Neuron (in vitro differentiated cells): ENCODE results near the gene PITHD1.
"Not testable (repeated sequence)": the region's sequence is repeated elsewhere in the genome, so short reads cannot be mapped to it uniquely, and the experiment has no call there.

ENCODE experiments used
- H2AFZ ChIP-seq: one replicate; pipeline ENCODE4 v1.6.1; 2013; ENCODE audit warnings: low read depth, mild to moderate bottlenecking, inconsistent platforms, low read length, moderate library complexity
- H3K27me3 ChIP-seq: one replicate; pipeline ENCODE4 v1.6.1; 2013; ENCODE audit warnings: low read length; ENCODE audit not compliant: insufficient read depth
- H3K36me3 ChIP-seq: one replicate; pipeline ENCODE4 v1.6.1; 2013; ENCODE audit warnings: low read length; ENCODE audit not compliant: insufficient read depth
- H3K4me1 ChIP-seq: one replicate; pipeline ENCODE4 v1.6.1; 2013; ENCODE audit warnings: low read length; ENCODE audit not compliant: insufficient read depth
- H3K4me3 ChIP-seq: 2 replicates; pipeline ENCODE4 v1.5.1; 2013; ENCODE audit warnings: mild to moderate bottlenecking, low read length, moderate library complexity
- H3K9me3 ChIP-seq: one replicate; pipeline ENCODE4 v1.6.1; 2013; ENCODE audit warnings: low read length

Gene PITHD1, protein sequence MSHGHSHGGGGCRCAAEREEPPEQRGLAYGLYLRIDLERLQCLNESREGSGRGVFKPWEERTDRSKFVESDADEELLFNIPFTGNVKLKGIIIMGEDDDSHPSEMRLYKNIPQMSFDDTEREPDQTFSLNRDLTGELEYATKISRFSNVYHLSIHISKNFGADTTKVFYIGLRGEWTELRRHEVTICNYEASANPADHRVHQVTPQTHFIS

DNA sequence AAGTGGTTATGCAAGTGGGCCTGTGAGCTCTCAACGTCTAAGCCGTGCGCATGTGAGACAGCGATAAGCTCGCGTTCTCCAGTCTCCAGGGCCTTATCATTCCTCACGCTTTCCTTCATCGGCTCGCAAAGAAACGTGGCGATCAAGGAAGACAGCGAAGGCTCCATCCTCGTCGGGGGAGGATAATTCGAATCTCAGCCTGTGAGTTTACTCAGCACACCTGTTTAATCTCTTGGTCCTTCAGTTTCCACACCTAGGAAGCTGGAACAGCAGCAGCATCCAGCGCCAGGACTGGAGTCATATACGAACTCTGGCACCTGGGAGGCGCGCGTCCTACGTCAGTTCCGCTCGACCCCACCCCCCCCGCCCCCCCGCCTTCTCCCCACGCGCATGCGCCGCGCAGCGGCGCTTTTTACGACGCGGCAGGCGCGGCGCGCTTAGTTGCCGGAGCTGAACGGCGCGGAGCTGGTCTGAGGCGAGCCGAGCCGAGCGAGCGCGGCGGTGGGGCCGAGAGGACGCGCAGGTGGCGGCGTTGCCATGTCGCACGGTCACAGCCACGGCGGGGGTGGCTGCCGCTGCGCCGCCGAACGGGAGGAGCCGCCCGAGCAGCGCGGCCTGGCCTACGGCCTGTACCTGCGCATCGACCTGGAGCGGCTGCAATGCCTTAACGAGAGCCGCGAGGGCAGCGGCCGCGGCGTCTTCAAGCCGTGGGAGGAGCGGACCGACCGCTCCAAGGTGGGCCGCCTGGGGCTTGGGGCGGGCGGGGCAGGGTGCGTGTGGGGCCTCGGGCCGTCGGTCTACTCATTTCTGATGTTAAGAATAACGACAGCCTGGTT, at the start of gene PITHD1:
TSS of gene PITHD1 (plus strand) at position 440 of the 836 bp plus-strand sequence. CDS start at position 538, 98 bp downstream.
- Histone ChIP-seq H3K4me1 (peaks cover 17% of the 10 kb centered on the region), H3K4me3 (peak within 1 kb of the TSS; percentile 71), H3K27me3 (no peaks in the 10 kb centered on the region), H3K9me3 (no peaks in the 10 kb centered on the region), H2AFZ (no peak within 1 kb of the TSS), H3K36me3 (peaks cover 16% of the 10 kb centered on the region)

DNA sequence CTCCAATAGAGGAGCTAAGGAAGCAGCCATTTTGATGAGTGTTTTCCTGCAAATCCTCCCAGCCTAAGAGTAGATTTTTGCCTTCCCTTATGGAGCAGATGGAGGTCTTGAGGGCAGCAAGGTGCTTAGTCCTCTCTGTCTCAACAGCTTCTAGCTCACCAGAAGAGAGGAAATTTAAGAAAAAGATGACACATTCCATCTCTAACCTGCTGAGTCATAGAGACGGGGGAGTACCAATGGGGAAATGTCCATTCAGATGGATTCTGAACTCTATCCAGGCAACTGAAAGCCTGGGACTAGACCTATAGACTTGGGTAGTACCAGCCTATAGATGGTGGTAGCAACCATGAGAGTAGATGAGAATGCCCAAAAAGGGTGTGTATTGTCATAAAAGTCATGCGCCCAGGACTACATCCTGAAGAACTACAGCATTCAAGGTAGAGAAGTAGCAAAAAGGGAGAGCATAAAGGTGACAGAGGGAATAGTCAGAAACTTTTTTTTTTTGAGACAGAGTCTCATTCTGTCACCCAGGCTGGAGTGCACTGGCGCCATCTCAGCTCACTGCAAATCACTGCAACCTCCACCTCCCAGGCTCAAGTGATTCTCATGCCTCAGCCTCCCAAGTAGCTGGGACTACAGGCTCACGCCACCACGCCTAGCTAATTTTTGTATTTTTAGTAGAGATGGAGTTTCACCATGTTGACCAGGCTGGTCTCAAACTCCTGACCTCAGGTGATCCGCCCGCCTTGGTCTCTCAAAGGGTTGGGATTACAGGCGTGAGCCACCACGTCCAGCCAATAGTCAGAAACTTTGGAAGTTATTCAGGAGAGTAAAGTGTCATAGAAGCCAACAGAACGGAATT, 45.6 kb upstream of the PITHD1 start:
- H3K9me3 ChIP-seq: no peaks in the 10 kb centered on the region
- H2AFZ ChIP-seq: no peak overlapping the region
- no peaks in the 10 kb centered on the region for H3K27me3 ChIP-seq
- no peak overlapping the region for H3K4me3 ChIP-seq
- H3K36me3 ChIP-seq: no peaks in the 10 kb centered on the region
- no peaks in the 10 kb centered on the region for H3K4me1 ChIP-seq

DNA sequence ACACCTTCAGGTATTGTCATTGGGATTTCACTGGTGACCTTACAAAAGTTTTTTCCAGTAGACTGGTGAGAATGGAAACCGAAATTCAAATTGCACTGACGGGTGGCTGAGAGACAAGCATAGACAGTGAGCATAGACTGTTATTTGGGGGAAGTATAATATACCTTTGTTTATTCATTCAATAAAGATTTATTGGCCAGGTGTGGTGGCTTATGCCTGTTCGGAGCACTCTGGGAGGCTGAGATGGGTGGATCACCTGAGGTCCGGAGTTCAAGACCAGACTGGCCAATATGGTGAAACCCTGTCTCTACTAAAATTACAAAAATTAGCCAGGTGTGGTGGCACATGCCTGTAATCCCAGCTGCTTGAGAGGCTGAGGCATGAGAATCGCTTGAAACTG, 44.9 kb upstream of the PITHD1 start:
- H3K27me3 ChIP-seq, H3K36me3 ChIP-seq, H3K4me1 ChIP-seq, H3K9me3 ChIP-seq, H2AFZ ChIP-seq, H3K4me3 ChIP-seq: not testable (repeated sequence)

DNA sequence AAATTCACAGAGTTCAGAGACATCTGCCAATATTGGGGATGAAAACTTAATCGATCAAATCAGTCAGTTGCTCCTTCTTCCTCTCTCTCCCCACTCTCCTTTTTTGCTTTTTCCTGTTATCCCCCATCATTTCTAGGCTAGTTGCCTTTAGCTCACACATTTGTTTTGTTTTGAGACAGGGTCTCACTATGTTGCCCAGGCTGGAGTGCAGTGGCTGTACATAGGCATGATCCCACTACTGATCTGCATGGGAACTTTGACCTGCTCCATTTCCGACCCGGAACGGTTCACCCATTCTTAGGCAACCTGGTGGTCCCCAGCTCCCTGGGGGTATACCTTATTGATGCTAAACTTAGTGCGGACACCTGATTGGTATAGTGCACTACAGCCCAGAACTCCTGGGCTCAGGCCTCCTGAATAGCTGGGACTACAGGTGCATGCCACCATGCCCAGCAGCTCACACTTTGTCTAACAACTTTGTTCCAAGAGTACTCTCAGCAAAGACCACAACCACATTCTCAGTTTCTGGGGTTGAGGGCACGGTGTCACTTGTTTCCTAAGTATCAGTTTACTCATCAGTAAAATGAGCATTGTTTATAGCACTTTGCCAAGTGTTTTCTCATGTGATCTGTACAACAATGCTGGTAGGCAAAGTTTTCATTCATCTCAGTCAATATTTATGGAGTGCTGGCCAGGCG, 41.6 kb upstream of the PITHD1 start:
- Histone ChIP-seq H3K27me3 (no peaks in the 10 kb centered on the region), H2AFZ (no peak overlapping the region), H3K4me3 (no peak overlapping the region), H3K36me3 (no peaks in the 10 kb centered on the region), H3K9me3 (no peaks in the 10 kb centered on the region), H3K4me1 (no peaks in the 10 kb centered on the region)

DNA sequence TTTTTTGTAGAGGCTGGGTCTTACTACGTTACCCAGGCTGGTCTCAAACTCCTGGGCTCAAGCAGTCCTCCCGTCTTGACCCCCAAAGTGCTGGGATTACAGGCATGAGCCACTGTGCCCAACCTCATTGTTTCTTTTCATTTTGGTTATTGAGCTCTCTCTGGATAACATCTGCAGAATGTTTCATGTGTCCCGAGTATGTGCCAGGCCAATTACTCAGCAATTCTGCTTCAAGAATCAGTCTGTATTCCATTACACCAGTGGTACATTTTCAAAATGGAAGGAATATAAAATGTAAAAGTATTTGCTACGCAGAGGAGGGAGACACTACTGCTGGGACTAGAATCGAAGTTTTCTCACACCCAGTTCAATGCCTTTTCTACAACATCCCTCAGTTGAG, 36.6 kb upstream of the PITHD1 start:
- H3K9me3 ChIP-seq: no peaks in the 10 kb centered on the region
- H3K36me3 ChIP-seq: peaks cover 6% of the 10 kb centered on the region
- no peaks in the 10 kb centered on the region for H3K27me3 ChIP-seq
- H2AFZ ChIP-seq: no peak overlapping the region
- no peak overlapping the region for H3K4me3 ChIP-seq
- peaks cover 17% of the 10 kb centered on the region for H3K4me1 ChIP-seq

DNA sequence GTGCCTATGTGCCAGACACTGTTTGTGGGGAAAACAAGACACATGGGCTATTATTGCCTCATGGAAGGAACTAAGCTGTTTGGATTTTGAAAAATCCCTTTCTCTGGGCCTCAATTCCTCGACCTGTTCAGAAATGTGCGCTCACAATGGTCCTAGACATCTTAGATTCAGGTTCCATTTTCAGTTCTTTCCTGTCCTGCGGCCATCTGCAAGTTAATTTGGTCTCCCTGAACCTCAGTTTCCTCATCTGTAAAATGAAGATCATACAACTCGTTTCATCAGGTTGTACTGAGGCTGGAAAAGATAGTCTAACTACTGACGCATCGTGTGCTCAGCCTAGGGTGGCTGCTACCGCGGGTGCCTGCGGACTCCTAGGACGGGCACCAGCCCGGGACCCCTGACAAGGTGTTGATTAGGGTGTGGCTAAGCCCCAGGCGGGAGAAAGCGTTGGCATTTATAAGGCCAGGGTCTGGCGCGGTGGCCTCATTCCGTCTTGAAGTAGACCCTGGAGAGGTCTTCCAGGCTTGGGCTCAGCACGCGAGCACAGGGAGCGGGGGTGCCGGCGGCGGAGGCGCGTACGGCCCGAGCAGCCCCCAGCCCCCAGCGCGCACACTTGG, 35.4 kb upstream of the PITHD1 start:
- Histone ChIP-seq H2AFZ (peak overlapping the region; percentile 52), H3K27me3 (no peaks in the 10 kb centered on the region), H3K4me3 (peak overlapping the region; percentile 82), H3K4me1 (peaks cover 17% of the 10 kb centered on the region), H3K9me3 (no peaks in the 10 kb centered on the region), H3K36me3 (peaks cover 13% of the 10 kb centered on the region)

GRCh38 chr1:23743287-23744152, 34.7 kb upstream of the PITHD1 start, which contains the start of gene ELOA:
TSS of gene ELOA (plus strand) at chr1:23743471. CDS start at chr1:23743504, 33 bp downstream.
- Histone ChIP-seq H3K36me3 (peaks cover 18% of the 10 kb centered on the region), H3K4me3 (peak within 1 kb of the TSS; percentile 82), H3K27me3 (no peaks in the 10 kb centered on the region), H3K9me3 (no peaks in the 10 kb centered on the region), H2AFZ (peak within 1 kb of the TSS; percentile 52), H3K4me1 (peaks cover 17% of the 10 kb centered on the region)

GRCh38 chr1:23745515-23745914, 32.7 kb upstream of the PITHD1 start:
- no peaks in the 10 kb centered on the region for H3K9me3 ChIP-seq
- H3K27me3 ChIP-seq: no peaks in the 10 kb centered on the region
- H3K36me3 ChIP-seq: peaks cover 25% of the 10 kb centered on the region
- H3K4me1 ChIP-seq: peaks cover 17% of the 10 kb centered on the region
- no peak overlapping the region for H2AFZ ChIP-seq
- peak overlapping the region; percentile 82 for H3K4me3 ChIP-seq

DNA sequence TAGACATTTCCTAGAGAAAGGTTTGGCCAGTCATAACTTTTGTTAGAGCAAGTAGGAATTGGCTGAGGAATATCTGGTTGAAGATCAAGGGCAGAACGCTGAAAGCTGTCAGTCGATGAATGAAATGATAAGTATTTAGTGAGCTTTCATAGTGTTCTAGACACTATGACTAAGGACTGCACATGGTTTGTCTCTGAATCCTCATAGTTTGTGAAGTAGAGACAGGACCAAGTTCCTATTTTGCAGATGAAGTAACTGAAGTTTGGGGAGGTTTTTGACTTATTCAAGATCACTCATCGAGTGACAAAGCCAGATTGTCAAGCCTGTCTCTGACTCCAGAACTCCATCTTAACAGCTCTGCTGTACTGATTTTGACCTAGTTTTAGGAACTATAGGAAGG, 30.2 kb upstream of the PITHD1 start:
- Histone ChIP-seq H3K9me3 (no peaks in the 10 kb centered on the region), H3K4me1 (peaks cover 12% of the 10 kb centered on the region), H3K36me3 (peaks cover 50% of the 10 kb centered on the region), H3K27me3 (no peaks in the 10 kb centered on the region), H2AFZ (no peak overlapping the region), H3K4me3 (no peak overlapping the region)

DNA sequence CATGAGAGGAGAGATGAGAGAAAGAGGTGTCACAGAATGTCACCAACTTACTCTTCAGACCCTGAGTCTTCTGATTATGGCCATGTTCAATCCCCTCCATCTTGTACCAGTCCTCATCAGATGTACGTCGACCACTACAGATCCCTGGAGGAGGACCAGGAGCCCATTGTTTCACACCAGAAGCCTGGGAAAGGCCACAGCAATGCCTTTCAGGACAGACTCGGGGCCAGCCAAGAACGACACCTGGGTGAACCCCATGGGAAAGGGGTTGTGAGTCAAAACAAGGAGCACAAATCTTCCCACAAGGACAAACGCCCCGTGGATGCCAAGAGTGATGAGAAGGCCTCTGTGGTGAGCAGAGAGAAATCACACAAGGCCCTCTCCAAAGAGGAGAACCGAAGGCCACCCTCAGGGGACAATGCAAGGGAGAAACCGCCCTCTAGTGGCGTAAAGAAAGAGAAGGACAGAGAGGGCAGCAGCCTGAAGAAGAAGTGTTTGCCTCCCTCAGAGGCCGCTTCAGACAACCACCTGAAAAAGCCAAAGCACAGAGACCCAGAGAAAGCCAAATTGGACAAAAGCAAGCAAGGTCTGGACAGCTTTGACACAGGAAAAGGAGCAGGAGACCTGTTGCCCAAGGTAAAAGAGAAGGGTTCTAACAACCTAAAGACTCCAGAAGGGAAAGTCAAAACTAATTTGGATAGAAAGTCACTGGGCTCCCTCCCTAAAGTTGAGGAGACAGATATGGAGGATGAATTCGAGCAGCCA, 27.0 kb upstream of the PITHD1 start:
- H3K36me3 ChIP-seq: peaks cover 78% of the 10 kb centered on the region
- no peaks in the 10 kb centered on the region for H3K9me3 ChIP-seq
- no peaks in the 10 kb centered on the region for H3K27me3 ChIP-seq
- H3K4me1 ChIP-seq: no peaks in the 10 kb centered on the region
- no peak overlapping the region for H3K4me3 ChIP-seq
- no peak overlapping the region for H2AFZ ChIP-seq

DNA sequence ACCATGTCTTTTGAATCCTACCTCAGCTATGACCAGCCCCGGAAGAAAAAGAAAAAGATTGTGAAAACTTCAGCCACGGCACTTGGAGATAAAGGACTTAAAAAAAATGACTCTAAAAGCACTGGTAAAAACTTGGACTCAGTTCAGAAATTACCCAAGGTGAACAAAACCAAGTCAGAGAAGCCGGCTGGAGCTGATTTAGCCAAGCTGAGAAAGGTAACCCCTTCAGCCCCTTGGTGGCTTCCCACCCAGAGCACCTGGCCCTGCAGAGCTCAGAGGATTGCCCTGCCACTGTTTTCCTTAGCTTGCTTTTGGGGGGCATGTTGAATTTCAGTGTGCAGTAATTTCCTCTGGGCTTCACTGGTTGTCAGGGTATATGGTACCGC, 26.4 kb upstream of the PITHD1 start:
- no peaks in the 10 kb centered on the region for H3K4me1 ChIP-seq
- peaks cover 80% of the 10 kb centered on the region for H3K36me3 ChIP-seq
- H3K27me3 ChIP-seq: no peaks in the 10 kb centered on the region

More for the DNA sequence above, 26.4 kb upstream of the PITHD1 start:
- Histone ChIP-seq H3K4me3 (no peak overlapping the region), H3K9me3 (no peaks in the 10 kb centered on the region), H2AFZ (no peak overlapping the region)
